IgD-negative memory B cell (primary cell): ENCODE measurements around the gene RNF26. TPM values are rescaled to one million over a fixed set of nuclear protein-coding genes. Genes with fewer than 3 reads are reported as not detected.

ENCODE experiments used
- H3K27ac Mint-ChIP-seq, 3 donors: one replicate each; pipeline ENCODE4 v1.8.0; 2020 to 2022; ENCODE audit warnings: mild to moderate bottlenecking in 3 of 3, mixed read lengths in 3 of 3, moderate library complexity in 1 of 3
- H3K27me3 Mint-ChIP-seq: one replicate; pipeline ENCODE4 v1.8.0; 2021; ENCODE audit warnings: mixed read lengths
- H3K36me3 Mint-ChIP-seq: one replicate; pipeline ENCODE4 v1.8.0; 2020; ENCODE audit warnings: mild to moderate bottlenecking, mixed read lengths
- H3K4me1 Mint-ChIP-seq, 3 donors: one replicate each; pipeline ENCODE4 v1.8.0; 2020 to 2022; ENCODE audit warnings: mixed read lengths in 3 of 3, mild to moderate bottlenecking in 1 of 3
- H3K4me3 Mint-ChIP-seq, 4 donors: one replicate each; pipeline ENCODE4 v1.8.0; 2020 to 2022; ENCODE audit warnings: mild to moderate bottlenecking in 4 of 4, mixed read lengths in 4 of 4, moderate library complexity in 3 of 4
- H3K9me3 Mint-ChIP-seq, 3 donors: one replicate each; pipeline ENCODE4 v1.8.0; 2020 to 2021; ENCODE audit warnings: mixed read lengths in 3 of 3, mild to moderate bottlenecking in 1 of 3
- polyA plus RNA-seq: library from polyadenylated mRNA; unstranded; fragments of 300-500 nt; fragmentation: Illumina TruSeq; gene quantifications from one replicate; pipeline ENCODE4 v1.2.3, GENCODE V29; 2021

RNF26 gene
- polyA plus RNA-seq, 1 donor from 2014 or later, result 41.1 TPM

DNA sequence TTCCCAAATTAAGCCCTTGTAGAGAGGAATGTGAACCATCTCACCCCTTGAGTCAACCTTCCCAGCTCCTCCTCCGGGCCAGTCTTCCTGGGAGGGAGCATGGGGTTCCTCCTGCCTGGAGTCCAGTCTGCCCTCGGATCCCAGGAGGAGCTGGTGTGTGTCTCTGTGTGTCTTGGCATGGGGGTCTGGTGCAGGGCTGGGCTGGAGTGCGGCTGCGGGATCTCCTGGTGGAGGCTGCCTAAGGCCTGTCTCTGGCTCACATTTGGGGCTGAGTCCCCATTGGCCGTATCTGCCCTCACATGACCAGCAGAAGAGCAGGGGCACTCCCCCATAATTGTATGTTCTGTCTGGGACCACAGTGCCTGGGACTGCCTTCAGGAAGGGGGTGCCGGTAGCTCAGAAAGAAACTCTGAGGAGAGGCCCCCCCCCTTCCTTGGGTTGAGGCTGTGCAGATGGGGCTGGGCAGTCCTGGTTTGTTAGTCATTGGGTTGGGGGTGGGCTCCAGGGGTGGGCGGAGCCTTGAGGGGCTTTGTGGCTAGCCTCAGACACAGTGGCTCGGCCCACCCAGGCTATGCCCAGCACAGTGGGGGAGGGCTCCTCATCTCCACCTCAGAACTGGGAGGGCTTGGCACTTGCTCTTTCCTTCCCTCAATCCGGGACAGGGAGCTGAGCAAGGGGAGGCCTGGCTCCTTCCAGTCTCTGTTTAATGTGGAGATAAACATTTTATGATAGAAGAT, 3.4 kb downstream of the RNF26 start:
- Mint-ChIP-seq H3K4me1 (peaks cover 13 to 27% (median 23%) of the 10 kb centered on the region in 3 donors), H3K4me3 (peak overlapping the region in 3 of 4 donors; percentile 65 to 93 (median 67)), H3K27me3 (peaks cover 26% of the 10 kb centered on the region), H3K27ac (peak overlapping the region in 1 of 3 donors; percentile 72), H3K9me3 (peaks cover 0 to 2% (median 0%) of the 10 kb centered on the region in 3 donors), H3K36me3 (peaks cover 11% of the 10 kb centered on the region)

DNA sequence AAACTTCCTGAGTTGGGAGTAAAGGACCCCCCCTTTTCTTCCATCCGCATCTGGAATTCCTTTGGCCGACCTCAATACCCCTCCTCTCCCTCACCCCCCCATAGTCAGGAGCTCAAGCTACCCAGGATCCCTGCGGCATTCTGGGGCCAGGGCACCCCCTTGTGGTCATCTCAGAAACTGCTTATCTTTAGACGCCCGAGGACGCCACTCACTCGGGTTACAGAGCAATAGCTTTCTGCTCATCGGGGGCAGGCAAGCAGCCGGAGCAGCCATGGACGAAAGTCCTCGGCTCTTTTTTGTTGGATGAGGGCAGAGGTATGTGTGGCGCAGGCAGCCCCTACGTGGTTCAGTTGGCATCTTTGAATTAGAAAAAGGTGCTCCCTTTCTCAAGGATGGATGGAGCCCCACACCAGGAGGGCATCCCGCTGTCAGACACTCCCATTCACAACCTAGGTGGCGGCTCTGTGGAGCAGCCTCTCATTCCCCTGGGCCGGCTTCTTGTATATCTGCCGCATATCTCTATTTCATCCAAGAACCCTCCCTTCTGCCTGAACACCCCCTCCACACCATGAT, 4.1 kb downstream of the RNF26 start:
- Mint-ChIP-seq H3K4me1 (peaks cover 13 to 25% (median 19%) of the 10 kb centered on the region in 3 donors), H3K27me3 (peaks cover 32% of the 10 kb centered on the region), H3K36me3 (peaks cover 10% of the 10 kb centered on the region), H3K9me3 (peaks cover 0 to 2% (median 0%) of the 10 kb centered on the region in 3 donors), H3K4me3 (peak overlapping the region; percentile 4 to 67 (median 56)), H3K27ac (peak overlapping the region in 1 of 3 donors; percentile 3)

DNA sequence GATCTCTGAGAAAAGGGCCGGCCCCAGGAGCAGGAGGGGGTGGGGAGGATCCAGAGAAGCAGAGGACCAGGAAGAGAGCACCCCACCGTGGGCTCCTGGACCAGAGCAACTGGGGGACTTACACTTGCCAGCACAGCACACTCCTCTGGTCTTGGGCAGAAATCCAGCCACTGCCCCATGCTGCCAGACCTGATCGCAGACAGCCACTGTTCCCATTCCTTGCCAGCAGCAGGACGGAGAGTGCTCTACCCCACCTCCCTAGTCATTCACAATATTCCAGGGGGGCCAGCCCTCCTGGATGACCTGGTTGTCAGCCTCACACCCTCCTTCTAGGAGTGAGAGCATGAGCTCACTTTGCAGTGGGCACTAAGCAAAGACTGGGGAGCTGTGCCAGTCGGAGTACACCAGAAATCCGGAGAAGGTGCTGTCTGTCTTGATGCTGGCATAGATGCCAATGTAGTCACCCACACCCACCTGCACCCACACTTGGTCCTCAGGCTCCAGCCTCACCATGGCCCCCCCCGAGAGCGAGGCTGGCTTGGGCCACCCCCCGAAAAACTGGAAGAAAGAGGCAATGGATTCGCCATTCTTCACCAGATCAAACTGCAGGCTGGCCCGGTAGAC, 4.8 kb downstream of the RNF26 start:
- Mint-ChIP-seq H3K36me3 (peaks cover 10% of the 10 kb centered on the region), H3K27me3 (peaks cover 39% of the 10 kb centered on the region), H3K27ac (no peak overlapping the region), H3K4me3 (peak overlapping the region in 3 of 4 donors; percentile 50 to 84 (median 68)), H3K9me3 (peaks cover 0 to 2% (median 0%) of the 10 kb centered on the region in 3 donors), H3K4me1 (peaks cover 11 to 22% (median 15%) of the 10 kb centered on the region in 3 donors)

DNA sequence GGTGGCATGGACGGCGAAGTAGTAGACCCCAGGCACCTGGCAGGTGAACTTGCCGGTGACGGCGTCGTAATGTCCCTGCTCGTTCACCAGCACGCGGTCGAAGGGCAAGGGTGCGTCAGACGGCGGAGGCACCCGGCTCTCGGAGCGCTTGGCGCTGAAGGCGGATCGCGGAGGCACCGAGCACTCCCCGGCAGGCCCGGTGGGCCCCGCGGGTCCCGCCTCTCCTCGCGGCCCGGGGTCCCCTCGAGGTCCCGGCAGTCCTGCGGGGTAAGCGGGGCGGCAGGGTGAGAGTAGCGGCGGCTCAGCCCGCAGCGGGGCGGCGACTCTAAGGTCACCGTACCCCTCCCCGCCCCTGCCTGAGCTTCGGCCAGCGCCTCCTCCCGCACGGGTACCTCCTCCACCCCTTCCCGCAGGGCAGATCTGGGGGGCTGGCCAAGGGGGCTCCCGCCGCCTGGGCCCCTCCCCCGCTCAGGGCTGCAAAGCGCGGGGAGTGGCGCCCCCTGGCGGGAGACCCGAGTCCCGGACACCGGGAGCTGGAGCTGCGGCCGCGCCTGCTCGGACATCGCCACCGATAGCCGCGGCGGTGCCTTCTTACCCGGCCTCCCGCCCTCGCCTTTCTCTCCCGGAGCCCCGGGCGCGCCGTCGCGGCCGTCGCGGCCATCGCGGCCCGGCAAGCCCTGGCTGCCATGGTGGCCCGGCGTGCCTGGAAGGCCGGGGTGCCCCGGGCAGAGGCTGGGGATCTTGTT, 5.4 kb downstream of the RNF26 start:
- H3K27me3 Mint-ChIP-seq, result peaks cover 39% of the 10 kb centered on the region
- H3K36me3 Mint-ChIP-seq, result peaks cover 10% of the 10 kb centered on the region
- H3K4me1 Mint-ChIP-seq, result peaks cover 10 to 21% (median 11%) of the 10 kb centered on the region in 3 donors
- peaks cover 0 to 2% (median 0%) of the 10 kb centered on the region in 3 donors for H3K9me3 Mint-ChIP-seq
- no peak overlapping the region for H3K27ac Mint-ChIP-seq
- H3K4me3 Mint-ChIP-seq, result peak overlapping the region in 3 of 4 donors; percentile 50 to 84 (median 68)

DNA sequence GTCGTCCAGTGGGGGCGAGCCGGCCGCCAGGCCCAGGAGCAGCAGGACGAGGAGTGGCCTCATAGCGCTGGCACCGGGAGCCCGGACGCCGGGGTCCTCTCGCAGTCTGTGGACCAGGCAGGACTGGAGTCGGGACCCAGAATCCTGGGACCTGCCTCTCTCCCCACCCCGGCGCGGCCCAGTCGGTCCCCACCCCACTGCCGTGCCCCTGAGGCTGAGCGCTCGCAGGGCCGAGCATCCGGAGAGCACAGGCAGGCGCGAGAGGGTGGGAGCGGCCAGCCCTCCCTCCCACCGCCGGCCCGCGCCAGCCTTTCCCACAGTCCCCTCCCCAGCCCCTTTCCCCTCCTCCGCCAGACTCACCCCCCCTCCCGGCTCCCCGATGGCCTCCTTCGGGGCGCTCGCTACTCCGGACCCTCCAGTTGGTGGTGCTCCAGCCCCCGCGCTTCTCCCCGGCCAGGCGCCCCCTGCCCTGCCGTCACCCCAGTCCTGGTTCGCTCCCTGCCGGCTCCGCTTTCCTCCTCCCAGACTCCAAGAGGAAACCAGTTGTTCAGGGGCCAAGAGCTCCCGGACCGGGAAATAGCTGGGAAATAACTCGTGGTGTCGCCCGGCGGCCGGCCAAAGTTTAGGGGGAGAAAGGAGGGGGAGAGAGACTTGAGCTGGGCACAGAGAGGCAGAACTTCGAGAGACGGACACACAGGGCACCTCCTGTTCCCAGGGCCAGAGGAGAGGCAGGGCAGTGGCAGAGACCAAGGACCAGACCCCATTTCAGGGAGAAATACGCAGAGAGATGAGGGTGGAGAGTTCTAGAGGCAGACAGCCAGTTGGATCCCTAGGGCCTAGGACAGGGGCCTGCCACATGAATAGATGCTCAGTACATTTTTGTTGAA, 6.3 kb downstream of the RNF26 start, which contains the start of gene C1QTNF5:
C1QTNF5 (minus strand) TSS at position 549 of the 887 bp plus-strand sequence; CDS start at position 63, 486 bp downstream.
- H3K4me1 Mint-ChIP-seq, result peaks cover 10 to 18% (median 10%) of the 10 kb centered on the region in 3 donors
- peaks cover 10% of the 10 kb centered on the region for H3K36me3 Mint-ChIP-seq

DNA sequence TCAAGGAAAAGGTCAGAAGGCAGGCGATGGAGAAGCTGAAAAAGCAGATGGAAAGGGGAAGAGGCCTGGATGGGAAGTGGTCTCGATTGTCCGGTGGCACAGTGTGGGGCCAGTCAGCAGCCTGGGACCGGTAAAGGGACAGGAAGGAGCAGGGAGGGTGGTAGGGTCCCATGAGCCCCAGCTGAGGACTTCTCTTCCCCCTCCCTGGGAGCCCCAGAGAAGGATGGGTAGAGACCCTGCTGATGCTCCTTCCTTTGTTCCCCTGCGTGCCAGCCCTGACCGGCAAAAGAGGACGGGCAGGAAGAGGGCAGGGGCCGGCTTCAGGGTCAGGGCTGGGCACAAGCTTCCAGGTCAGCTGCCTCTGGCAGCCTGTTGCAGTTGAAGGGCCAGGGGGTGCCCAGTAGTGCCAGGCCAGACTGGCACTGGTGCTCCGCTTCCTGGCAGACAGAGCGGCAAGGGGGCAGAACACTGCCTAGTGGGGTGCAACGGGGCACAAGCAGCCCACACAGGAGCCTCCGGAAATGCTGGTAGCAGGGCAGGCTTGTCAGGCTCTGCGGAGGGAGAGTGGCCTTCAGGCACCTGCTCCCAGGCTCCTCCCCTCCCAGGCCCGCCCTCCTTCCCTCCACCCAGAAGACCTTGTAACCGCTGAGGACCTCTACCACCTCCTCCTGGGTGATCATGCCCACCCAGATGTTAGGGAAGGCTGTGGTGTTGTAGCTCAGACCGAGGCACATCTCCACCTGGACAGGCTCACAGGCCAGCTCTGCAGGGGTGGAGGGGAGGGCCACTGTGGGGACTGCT, 7.1 kb downstream of the RNF26 start:
- Mint-ChIP-seq H3K36me3 (peaks cover 8% of the 10 kb centered on the region), H3K9me3 (peaks cover 0 to 2% (median 0%) of the 10 kb centered on the region in 3 donors), H3K27ac (peak overlapping the region in 2 of 3 donors; percentile 16 to 69), H3K27me3 (peaks cover 45% of the 10 kb centered on the region), H3K4me3 (peak overlapping the region in 2 of 4 donors; percentile 6 to 76), H3K4me1 (peaks cover 8 to 18% (median 10%) of the 10 kb centered on the region in 3 donors)

More for the DNA sequence above, 6.3 kb downstream of the RNF26 start, which contains the start of gene C1QTNF5:
- H3K4me3 Mint-ChIP-seq, result peak within 1 kb of the TSS in 2 of 4 donors; percentile 6 to 76
- peak within 1 kb of the TSS in 2 of 3 donors; percentile 16 to 69 for H3K27ac Mint-ChIP-seq
- H3K9me3 Mint-ChIP-seq, result peaks cover 0 to 2% (median 0%) of the 10 kb centered on the region in 3 donors
- peaks cover 45% of the 10 kb centered on the region for H3K27me3 Mint-ChIP-seq

DNA sequence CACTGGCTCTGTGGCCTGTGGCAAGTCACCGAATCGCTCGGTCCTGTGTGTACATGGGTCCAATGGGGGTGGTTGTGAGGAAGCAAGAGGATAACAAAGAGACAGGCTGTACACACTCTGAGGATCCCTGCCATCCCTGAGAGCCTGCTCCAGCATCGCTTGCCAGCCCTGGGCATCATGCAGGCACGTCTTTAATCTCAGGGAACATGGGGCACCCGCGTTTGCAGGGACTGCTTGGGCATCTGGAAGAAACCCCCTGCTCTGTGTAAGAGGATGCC, 7.6 kb downstream of the RNF26 start:
- H3K4me1 Mint-ChIP-seq, result peaks cover 8 to 17% (median 10%) of the 10 kb centered on the region in 3 donors
- H3K9me3 Mint-ChIP-seq, result peaks cover 0 to 3% (median 0%) of the 10 kb centered on the region in 3 donors
- H3K36me3 Mint-ChIP-seq, result peaks cover 8% of the 10 kb centered on the region
- peak overlapping the region in 1 of 4 donors; percentile 61 for H3K4me3 Mint-ChIP-seq
- H3K27me3 Mint-ChIP-seq, result peaks cover 45% of the 10 kb centered on the region
- H3K27ac Mint-ChIP-seq, result no peak overlapping the region

DNA sequence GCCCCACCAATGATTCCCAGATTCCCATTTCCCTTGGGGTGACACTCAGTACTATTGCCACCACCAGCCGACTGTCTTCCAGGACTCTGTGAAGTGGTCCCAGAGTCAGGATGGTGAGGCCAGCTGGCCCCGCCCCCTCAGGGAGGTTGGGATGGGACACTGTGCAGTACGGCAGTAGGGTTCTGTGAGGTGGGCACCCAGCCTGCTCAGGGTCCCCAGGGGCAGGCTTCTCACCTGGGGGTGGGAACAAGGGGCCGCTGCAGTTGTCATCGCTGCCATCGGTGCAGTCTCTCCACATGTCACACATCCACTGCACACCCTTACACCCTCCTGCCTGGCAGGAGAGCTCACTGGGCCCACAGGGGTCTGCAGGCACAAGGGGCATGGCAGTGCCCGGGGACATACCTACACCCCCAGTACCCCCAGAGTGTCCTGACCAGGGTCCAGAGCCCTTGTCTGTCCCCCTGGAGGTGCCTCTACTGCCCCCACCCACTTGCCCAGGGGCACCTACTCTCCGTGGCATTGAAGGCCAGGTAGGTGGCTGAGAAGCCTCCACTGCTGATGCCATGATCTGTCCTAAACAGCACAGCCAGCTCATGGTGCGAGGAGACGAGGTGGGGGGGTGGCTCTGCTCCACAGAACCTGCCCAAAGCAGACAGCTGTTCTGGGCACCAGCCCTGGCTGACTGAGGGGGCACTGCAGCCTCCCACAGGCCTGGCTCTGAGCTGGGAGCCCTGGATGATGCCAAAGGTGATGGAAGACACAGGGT, 8.2 kb downstream of the RNF26 start:
- Mint-ChIP-seq H3K4me1 (peaks cover 8 to 15% (median 10%) of the 10 kb centered on the region in 3 donors), H3K9me3 (peaks cover 0 to 3% (median 0%) of the 10 kb centered on the region in 3 donors), H3K27ac (no peak overlapping the region), H3K4me3 (peak overlapping the region in 1 of 4 donors; percentile 45), H3K36me3 (peaks cover 6% of the 10 kb centered on the region), H3K27me3 (peaks cover 45% of the 10 kb centered on the region)

DNA sequence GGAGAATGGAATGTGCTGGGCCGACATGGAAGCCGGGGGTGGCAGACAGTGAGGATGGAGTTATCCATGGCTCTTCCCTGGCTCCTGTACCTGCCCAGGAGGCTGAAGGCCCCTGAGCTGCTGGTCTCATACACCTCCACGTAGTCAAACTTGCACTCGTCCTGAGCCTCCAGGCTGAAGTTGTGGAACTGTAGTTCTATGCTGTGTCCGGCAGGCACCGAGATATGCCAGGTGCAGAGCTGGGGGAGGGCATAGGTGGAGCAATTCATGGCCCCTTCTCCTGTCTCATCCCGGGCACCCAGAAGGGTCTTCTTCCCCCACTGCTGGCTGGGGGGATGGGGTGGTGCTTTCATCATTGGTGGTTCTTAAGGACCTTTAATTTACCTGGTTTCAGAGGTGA, 9.4 kb downstream of the RNF26 start:
- Mint-ChIP-seq H3K9me3 (peaks cover 0 to 3% (median 0%) of the 10 kb centered on the region in 3 donors), H3K4me3 (no peak overlapping the region), H3K27me3 (peaks cover 44% of the 10 kb centered on the region), H3K27ac (peak overlapping the region in 1 of 3 donors; percentile 18), H3K36me3 (peaks cover 2% of the 10 kb centered on the region), H3K4me1 (peaks cover 8 to 13% (median 10%) of the 10 kb centered on the region in 3 donors)

DNA sequence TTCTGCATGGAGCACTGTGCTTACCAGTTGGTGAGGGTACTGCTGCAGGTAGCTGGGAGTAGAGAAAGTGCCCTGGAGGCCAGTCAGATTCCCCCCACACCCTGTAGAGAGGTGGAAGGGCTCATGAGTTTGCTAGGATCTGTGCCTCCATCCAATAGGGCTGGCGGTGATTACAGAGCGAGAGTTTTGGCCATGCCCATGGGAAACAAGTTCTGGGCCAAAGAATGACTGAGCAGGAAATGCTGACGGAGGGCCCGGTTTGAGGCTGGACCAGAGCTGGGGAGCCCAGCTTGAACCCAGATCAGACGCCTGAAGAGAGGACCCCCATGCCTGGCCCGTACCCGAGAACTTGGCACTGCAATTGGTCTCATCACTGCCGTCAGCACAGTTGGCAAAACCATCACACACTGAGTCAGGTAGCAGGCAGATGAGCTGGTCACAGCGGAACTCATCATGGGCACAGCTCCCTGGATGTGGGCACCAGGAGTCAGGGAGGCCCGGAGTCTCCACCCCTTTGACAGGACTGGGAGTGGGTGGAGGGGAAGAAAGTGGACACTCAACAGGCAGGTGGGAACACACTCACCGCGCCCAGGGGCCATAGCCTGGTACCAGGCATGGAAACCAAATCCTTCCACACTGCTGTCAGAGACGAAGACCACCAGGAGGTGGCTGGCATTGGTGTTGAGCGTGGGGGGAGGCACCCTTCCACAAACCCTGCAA, 10.1 kb downstream of the RNF26 start:
- H3K9me3 Mint-ChIP-seq, result peaks cover 0 to 3% (median 0%) of the 10 kb centered on the region in 3 donors
- peaks cover 38% of the 10 kb centered on the region for H3K27me3 Mint-ChIP-seq
- H3K36me3 Mint-ChIP-seq, result peaks cover 2% of the 10 kb centered on the region
- H3K27ac Mint-ChIP-seq, result peak overlapping the region in 1 of 3 donors; percentile 23
- H3K4me3 Mint-ChIP-seq, result no peak overlapping the region
- peaks cover 5 to 7% (median 6%) of the 10 kb centered on the region in 3 donors for H3K4me1 Mint-ChIP-seq

DNA sequence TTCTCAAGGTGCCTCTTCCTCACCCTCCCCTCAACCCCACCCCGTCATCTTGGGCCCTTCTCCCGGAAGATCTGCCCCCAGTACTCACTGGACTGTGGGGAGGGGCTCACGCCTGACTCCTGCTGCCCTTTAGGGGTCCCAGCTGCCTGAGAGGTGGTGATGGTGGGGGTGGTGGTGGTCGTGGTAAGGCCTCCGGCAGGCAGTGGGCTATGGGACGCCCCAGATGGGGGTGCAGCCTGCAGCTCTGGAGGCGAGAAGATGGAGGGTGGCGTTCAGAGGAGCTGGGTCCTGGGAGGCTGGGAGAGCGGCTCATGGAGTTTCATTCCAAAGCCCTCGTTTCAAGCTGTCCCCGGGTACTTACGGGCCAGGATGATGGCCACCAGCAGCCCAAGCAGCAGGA, 11.4 kb downstream of the RNF26 start:
- H3K27ac Mint-ChIP-seq, result no peak overlapping the region
- peaks cover 5 to 7% (median 6%) of the 10 kb centered on the region in 3 donors for H3K4me1 Mint-ChIP-seq
- H3K4me3 Mint-ChIP-seq, result no peak overlapping the region
- peaks cover 2% of the 10 kb centered on the region for H3K36me3 Mint-ChIP-seq
- H3K27me3 Mint-ChIP-seq, result peaks cover 37% of the 10 kb centered on the region
- H3K9me3 Mint-ChIP-seq, result peaks cover 0 to 3% (median 0%) of the 10 kb centered on the region in 3 donors

DNA sequence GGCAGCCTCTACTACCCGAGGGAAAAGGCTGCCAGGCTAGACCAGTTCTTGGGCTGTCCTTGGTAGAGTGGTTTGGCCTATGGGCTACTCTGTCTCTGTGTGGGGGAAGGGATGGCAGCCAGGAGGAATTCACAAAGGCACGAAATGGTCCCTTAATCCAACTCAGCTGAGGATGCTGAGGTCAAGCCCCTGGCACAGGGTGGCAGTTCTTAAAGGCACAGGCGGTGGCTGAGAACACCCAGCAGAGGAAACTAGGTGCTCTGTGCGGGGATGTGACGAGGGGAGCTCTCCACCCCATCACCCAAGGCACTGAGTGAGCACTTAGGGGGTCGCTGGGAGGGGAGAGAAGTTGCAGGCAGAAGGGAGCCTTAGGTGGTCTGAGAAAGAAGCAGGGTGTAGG, 12.3 kb downstream of the RNF26 start, which contains the start of gene MFRP:
MFRP (minus strand) TSS at position 101 of the 400 bp plus-strand sequence. CDS start 192 bp downstream, outside the sequence.
- no peak within 1 kb of the TSS for H3K27ac Mint-ChIP-seq

More for the DNA sequence above, 12.3 kb downstream of the RNF26 start, which contains the start of gene MFRP:
- Mint-ChIP-seq H3K4me3 (peak within 1 kb of the TSS in 1 of 4 donors; percentile 47), H3K36me3 (no peaks in the 10 kb centered on the region), H3K4me1 (no peaks in the 10 kb centered on the region), H3K9me3 (peaks cover 0 to 3% (median 0%) of the 10 kb centered on the region in 3 donors), H3K27me3 (peaks cover 32% of the 10 kb centered on the region)
